CD4-positive, alpha-beta T cell treated with Interleukin-4 for 4 hours (primary cell): Measurements from ENCODE around the gene VKORC1L1.
"Not testable (repeated sequence)": the region's sequence is repeated elsewhere in the genome, so short reads cannot be mapped to it uniquely, and the experiment has no call there.

ENCODE experiments used
- DNase-seq: peaks from one replicate; pipeline ENCODE4 v3.0.0-alpha.2; 2020

Gene VKORC1L1

GRCh38 chr7:65945787-65946186 lies 72.9 kb downstream of the VKORC1L1 start:
- DNase-seq = not testable (repeated sequence)

- DNase-seq = peak; percentile 18
Observed at GRCh38 chr7:65946904-65947303, 74.0 kb downstream of the VKORC1L1 start.

- DNase-seq = no peak
Observed at GRCh38 chr7:65951837-65952578, 79.1 kb downstream of the VKORC1L1 start.

- no peak for DNase-seq
Observed at GRCh38 chr7:65953001-65953720, 80.3 kb downstream of the VKORC1L1 start.

- DNase-seq = no peak
Observed at GRCh38 chr7:65953890-65954450, 81.1 kb downstream of the VKORC1L1 start.

- no peak for DNase-seq
Observed at GRCh38 chr7:65955718-65956117, 82.8 kb downstream of the VKORC1L1 start.

GRCh38 chr7:65960351-65961074 lies 87.6 kb downstream of the VKORC1L1 start:
- no peak for DNase-seq

GRCh38 chr7:65962033-65962432 lies 89.2 kb downstream of the VKORC1L1 start:
- no peak for DNase-seq

- DNase-seq = not testable (repeated sequence)
Observed at GRCh38 chr7:65964671-65965070, 91.8 kb downstream of the VKORC1L1 start.

- DNase-seq = no peak
Observed at GRCh38 chr7:65966146-65966545, 93.3 kb downstream of the VKORC1L1 start.

GRCh38 chr7:65967361-65968155 lies 94.7 kb downstream of the VKORC1L1 start:
- no peak for DNase-seq

- no peak for DNase-seq
Observed at GRCh38 chr7:65968256-65969185, 95.6 kb downstream of the VKORC1L1 start.

- no peak for DNase-seq
Observed at GRCh38 chr7:65971021-65971420, 98.1 kb downstream of the VKORC1L1 start.

- no peak for DNase-seq
Observed at GRCh38 chr7:65972976-65973375, 100.1 kb downstream of the VKORC1L1 start.

- no peak for DNase-seq
Observed at GRCh38 chr7:65974191-65974801, 101.4 kb downstream of the VKORC1L1 start.

GRCh38 chr7:65974876-65975275 lies 102.0 kb downstream of the VKORC1L1 start:
- DNase-seq = no peak

GRCh38 chr7:65975814-65976445 lies 103.1 kb downstream of the VKORC1L1 start:
- DNase-seq = no peak

GRCh38 chr7:65976659-65977196 lies 103.9 kb downstream of the VKORC1L1 start:
- DNase-seq = no peak

GRCh38 chr7:65978891-65979582 lies 106.2 kb downstream of the VKORC1L1 start:
- no peak for DNase-seq
